Endodermal cell (in vitro differentiated cells): ENCODE data around the gene ADK. TPM values are rescaled to one million over a fixed set of nuclear protein-coding genes. Genes with fewer than 3 reads are reported as not detected.

ENCODE experiments used
- DNase-seq: peaks from one replicate; pipeline ENCODE4 v3.0.0-alpha.2; 2017
- H3K27ac ChIP-seq: 2 replicates; pipeline ENCODE4 v1.5.1; 2013; ENCODE audit warnings: mild to moderate bottlenecking, low read depth, low read length, moderate library complexity
- H3K27me3 ChIP-seq: 2 replicates; pipeline ENCODE4 v1.6.1; 2013; ENCODE audit warnings: mild to moderate bottlenecking, low read length, moderate library complexity; ENCODE audit not compliant: insufficient read depth, control insufficient read depth, poor library complexity, severe bottlenecking
- H3K36me3 ChIP-seq: 2 replicates; pipeline ENCODE4 v1.7.0; 2013; ENCODE audit warnings: mild to moderate bottlenecking, low read length, moderate library complexity; ENCODE audit not compliant: control insufficient read depth, insufficient read depth
- H3K4me1 ChIP-seq: one replicate; pipeline ENCODE4 v1.7.0; 2013; ENCODE audit warnings: low read length; ENCODE audit not compliant: control insufficient read depth, insufficient read depth
- H3K4me3 ChIP-seq: 2 replicates; pipeline ENCODE4 v1.5.1; 2013; ENCODE audit warnings: mild to moderate bottlenecking, low read length, moderate library complexity
- H3K9ac ChIP-seq: 2 replicates; pipeline ENCODE4 v1.6.1; 2013; ENCODE audit warnings: mild to moderate bottlenecking, low read length, moderate library complexity; ENCODE audit not compliant: poor library complexity, severe bottlenecking; ENCODE audit errors: extremely low read depth
- H3K9me3 ChIP-seq: 2 replicates; pipeline ENCODE4 v1.6.1; 2013; ENCODE audit warnings: mild to moderate bottlenecking, low read length, moderate library complexity; ENCODE audit not compliant: control insufficient read depth
- H3K27ac Mint-ChIP-seq: 2 replicates; pipeline ENCODE4 v1.8.0; 2020; ENCODE audit warnings: mixed read lengths
- H3K27me3 Mint-ChIP-seq: 2 replicates; pipeline ENCODE4 v1.8.0; 2021; ENCODE audit warnings: mild to moderate bottlenecking, mixed read lengths; ENCODE audit not compliant: insufficient read depth
- H3K36me3 Mint-ChIP-seq: 2 replicates; pipeline ENCODE4 v1.8.0; 2020; ENCODE audit warnings: low read depth, mixed read lengths
- H3K4me1 Mint-ChIP-seq: 2 replicates; pipeline ENCODE4 v1.8.0; 2020; ENCODE audit warnings: mixed read lengths
- H3K4me3 Mint-ChIP-seq: 2 replicates; pipeline ENCODE4 v1.8.0; 2020; ENCODE audit warnings: mild to moderate bottlenecking, moderate library complexity, mixed read lengths
- H3K9me3 Mint-ChIP-seq: 2 replicates; pipeline ENCODE4 v1.8.0; 2020; ENCODE audit warnings: mild to moderate bottlenecking, mixed read lengths
- whole genome bisulfite sequencing, 2 experiments: methylation state at CpG; one replicate each; pipeline versions ENCODE4 v1.1.5 to v1.1.7; 2013; ENCODE audit warnings: missing lambda C conversion rate in 2 of 2, mixed read lengths in 1 of 2; ENCODE audit not compliant: insufficient coverage in 1 of 2, insufficient read length in 1 of 2; 5-methylcytosine and 5-hydroxymethylcytosine counted together
- total RNA-seq, 2 donors: library from RNA; stranded (reverse); fragmentation: NEBNext Ultra II Directional in 1 of 2; extraction: Animal tissue kit (Norgen Biotek cat#: 25700) in 1 of 2; gene quantifications; 2 replicates in 1 of 2; 3 replicates in 1 of 2; pipeline ENCODE4 v1.2.1, GENCODE V29; 2021
- TF ChIP-seq, protein P1 (sequence below): fragments of 200-600 bp; sonication (generic); conservative IDR thresholded peaks from 2 replicates; pipeline ENCODE4 v1.5.0; 2021; ENCODE audit warnings: antibody characterized with exemption, mild to moderate bottlenecking

The ADK gene
- total RNA-seq, 2 donors from 2014 or later, result 23.6 to 36.7 TPM

DNA sequence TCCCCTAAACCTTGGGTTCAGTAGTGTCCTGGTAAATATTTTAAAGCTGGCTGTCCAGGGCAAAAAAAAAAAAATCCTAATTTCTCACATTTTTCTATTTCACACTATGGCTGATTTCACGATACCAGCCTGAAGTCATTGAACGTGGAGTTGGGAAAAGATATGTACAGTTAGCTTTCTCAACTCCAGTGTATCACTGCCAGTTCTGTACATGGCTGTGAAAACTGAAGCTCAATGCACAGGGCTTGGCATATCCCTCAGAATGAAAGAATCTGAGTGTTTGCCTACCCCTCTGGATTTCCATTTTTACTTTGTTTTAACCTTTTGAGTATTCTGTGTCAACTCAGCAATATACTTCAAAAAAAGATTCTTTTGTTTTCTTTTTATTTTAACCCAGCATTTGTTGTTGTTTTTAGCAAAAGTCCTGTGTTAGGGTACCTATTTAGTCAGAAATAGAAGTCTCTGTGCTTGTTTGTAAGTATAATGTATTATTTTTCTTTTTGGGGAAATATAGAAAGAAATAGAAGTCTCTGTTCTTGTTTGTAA is 274.5 kb downstream of the ADK start:
- 97 to 100% methylated on average over 2 of the region's 2 CpGs for WGBS, 2 experiments
- no peaks in the 10 kb centered on the region for H3K27me3 ChIP-seq

DNA sequence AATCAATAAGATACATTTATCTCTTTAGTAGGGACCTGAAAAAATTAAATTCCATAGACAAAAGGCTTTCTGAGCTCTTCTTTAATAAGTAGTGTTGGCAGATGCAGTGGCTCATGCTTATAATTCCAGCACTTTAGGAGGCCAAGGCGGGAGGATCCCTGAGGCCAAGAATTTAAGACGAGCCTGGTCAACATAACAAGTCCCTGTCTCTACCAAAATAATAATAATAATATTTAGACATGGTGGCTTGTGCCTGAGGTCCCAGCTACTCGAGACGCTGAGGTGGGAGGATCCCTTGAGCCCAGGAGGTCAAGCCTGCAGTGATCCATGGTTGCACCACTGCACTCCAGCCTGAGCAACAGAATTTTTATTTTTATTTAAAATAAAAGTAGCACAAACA is 280.8 kb downstream of the ADK start:
- 92% methylated on average over 4 of the region's 4 CpGs; no CpG with 5 or more reads in 1 of the 2 experiments for WGBS, 2 experiments
- DNase-seq, result no peak
- Histone ChIP-seq H3K4me1 (peaks cover 4% of the 10 kb centered on the region), H3K4me3 (no peak overlapping the region), H3K27ac (no peak overlapping the region), H3K9ac (no peak overlapping the region), H3K27me3 (no peaks in the 10 kb centered on the region), H3K36me3 (no peaks in the 10 kb centered on the region), H3K9me3 (no peaks in the 10 kb centered on the region)
- H3K27me3 Mint-ChIP-seq, result no peaks in the 10 kb centered on the region
- no peak overlapping the region for H3K27ac Mint-ChIP-seq
- TF ChIP-seq, protein P1, sequence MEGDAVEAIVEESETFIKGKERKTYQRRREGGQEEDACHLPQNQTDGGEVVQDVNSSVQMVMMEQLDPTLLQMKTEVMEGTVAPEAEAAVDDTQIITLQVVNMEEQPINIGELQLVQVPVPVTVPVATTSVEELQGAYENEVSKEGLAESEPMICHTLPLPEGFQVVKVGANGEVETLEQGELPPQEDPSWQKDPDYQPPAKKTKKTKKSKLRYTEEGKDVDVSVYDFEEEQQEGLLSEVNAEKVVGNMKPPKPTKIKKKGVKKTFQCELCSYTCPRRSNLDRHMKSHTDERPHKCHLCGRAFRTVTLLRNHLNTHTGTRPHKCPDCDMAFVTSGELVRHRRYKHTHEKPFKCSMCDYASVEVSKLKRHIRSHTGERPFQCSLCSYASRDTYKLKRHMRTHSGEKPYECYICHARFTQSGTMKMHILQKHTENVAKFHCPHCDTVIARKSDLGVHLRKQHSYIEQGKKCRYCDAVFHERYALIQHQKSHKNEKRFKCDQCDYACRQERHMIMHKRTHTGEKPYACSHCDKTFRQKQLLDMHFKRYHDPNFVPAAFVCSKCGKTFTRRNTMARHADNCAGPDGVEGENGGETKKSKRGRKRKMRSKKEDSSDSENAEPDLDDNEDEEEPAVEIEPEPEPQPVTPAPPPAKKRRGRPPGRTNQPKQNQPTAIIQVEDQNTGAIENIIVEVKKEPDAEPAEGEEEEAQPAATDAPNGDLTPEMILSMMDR, result no peak
- peaks cover 11% of the 10 kb centered on the region for H3K4me1 Mint-ChIP-seq
- H3K36me3 Mint-ChIP-seq, result peaks cover 8% of the 10 kb centered on the region
- H3K9me3 Mint-ChIP-seq, result no peaks in the 10 kb centered on the region
- H3K4me3 Mint-ChIP-seq, result no peak overlapping the region

More for the DNA sequence above, 274.5 kb downstream of the ADK start:
- H3K4me1 Mint-ChIP-seq, result peaks cover 6% of the 10 kb centered on the region
- Histone ChIP-seq H3K4me1 (no peaks in the 10 kb centered on the region), H3K27ac (no peak overlapping the region), H3K4me3 (no peak overlapping the region), H3K9me3 (peaks cover 11% of the 10 kb centered on the region), H3K9ac (no peak overlapping the region), H3K36me3 (no peaks in the 10 kb centered on the region)
- H3K4me3 Mint-ChIP-seq, result no peak overlapping the region
- no peak overlapping the region for H3K27ac Mint-ChIP-seq
- H3K27me3 Mint-ChIP-seq, result no peaks in the 10 kb centered on the region
- DNase-seq, result no peak
- H3K9me3 Mint-ChIP-seq, result peaks cover 12% of the 10 kb centered on the region
- TF ChIP-seq, protein P1, result no peak
- H3K36me3 Mint-ChIP-seq, result peaks cover 17% of the 10 kb centered on the region

DNA sequence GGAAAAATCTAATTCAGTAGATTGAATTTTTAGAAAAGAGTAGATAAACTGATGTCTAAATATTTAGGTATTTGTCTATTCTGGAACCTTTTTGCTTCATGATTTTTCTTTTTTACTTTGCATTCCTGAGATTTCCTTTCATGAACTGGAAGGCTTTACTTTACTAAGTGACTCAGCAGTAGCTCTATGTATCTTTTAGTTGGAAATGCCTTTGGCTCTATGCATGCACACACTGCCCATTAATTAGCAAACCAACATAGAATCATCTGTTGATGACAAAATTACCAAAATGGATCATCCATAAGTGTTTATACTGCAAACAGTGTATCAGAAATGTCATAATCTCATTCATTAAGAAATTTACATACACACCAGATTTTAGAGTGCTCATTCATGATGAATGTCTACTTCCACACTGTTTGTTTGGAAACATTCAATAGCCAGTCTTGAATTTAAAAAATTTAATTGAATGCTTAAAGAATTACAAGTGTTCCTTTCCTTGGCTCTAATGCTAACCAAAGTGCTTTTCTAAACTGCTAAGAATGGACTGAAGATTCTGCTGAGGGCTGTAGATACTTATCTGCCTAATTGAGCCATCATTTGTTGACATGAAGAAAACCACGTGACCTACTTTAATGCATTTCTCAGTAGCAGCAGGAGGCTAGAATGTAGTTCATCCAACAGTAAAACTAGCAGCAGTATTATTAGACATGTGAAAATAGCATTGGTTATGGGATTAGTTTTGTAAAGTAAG is 282.0 kb downstream of the ADK start:
- Histone ChIP-seq H3K4me3 (no peak overlapping the region), H3K27ac (no peak overlapping the region), H3K4me1 (peaks cover 7% of the 10 kb centered on the region), H3K36me3 (no peaks in the 10 kb centered on the region), H3K9ac (no peak overlapping the region), H3K27me3 (no peaks in the 10 kb centered on the region), H3K9me3 (no peaks in the 10 kb centered on the region)
- DNase-seq, result no peak
- H3K9me3 Mint-ChIP-seq, result no peaks in the 10 kb centered on the region
- H3K36me3 Mint-ChIP-seq, result peaks cover 8% of the 10 kb centered on the region
- 67 to 93% methylated on average over 1 of the region's 1 CpG for whole genome bisulfite sequencing, 2 experiments
- TF ChIP-seq, protein P1, result no peak
- peaks cover 20% of the 10 kb centered on the region for H3K4me1 Mint-ChIP-seq
- no peak overlapping the region for H3K4me3 Mint-ChIP-seq
- no peaks in the 10 kb centered on the region for H3K27me3 Mint-ChIP-seq
- no peak overlapping the region for H3K27ac Mint-ChIP-seq
